HepG2 (cell line): ENCODE results near the gene ARHGAP35.

ENCODE experiments used
- MAFG ChIP-seq: sonication (generic); formaldehyde crosslinking; IDR thresholded peaks from 2 replicates; pipeline ENCODE4 v1.5.1; 2020; ENCODE audit warnings: mild to moderate bottlenecking, missing genetic modification reagents
- PCBP2 ChIP-seq: fragments of 200-400 bp; formaldehyde crosslinking; optimal IDR thresholded peaks from 2 replicates; pipeline ENCODE3; 2018; ENCODE audit warnings: low read length, low read depth; ENCODE audit not compliant: poor library complexity, severe bottlenecking
- SIN3A ChIP-seq: IDR thresholded peaks from 2 replicates; pipeline ENCODE4 v1.6.1; 2011; ENCODE audit warnings: low read depth, mild to moderate bottlenecking, control low read depth, low read length, borderline replicate concordance
- STAT6 ChIP-seq: sonication (generic); formaldehyde crosslinking; IDR thresholded peaks from 2 replicates; pipeline ENCODE4 v1.4.0; 2020; ENCODE audit warnings: missing genetic modification reagents, mild to moderate bottlenecking, borderline replicate concordance
- ZNF362 ChIP-seq: sonication (generic); formaldehyde crosslinking; IDR thresholded peaks from 2 replicates; pipeline ENCODE4 v1.4.0; 2020; ENCODE audit warnings: missing genetic modification reagents, mild to moderate bottlenecking, borderline replicate concordance
- TF ChIP-seq, protein P1 (sequence below): IDR thresholded peaks from 2 replicates; pipeline ENCODE4 v1.6.1; 2016; ENCODE audit warnings: missing compliant biosample characterization, missing genetic modification reagents, borderline replicate concordance

GRCh38 chr19:46875657-46876056, 14.9 kb downstream of the ARHGAP35 start:
- no peak for TF ChIP-seq SIN3A
- TF ChIP-seq, protein P1, sequence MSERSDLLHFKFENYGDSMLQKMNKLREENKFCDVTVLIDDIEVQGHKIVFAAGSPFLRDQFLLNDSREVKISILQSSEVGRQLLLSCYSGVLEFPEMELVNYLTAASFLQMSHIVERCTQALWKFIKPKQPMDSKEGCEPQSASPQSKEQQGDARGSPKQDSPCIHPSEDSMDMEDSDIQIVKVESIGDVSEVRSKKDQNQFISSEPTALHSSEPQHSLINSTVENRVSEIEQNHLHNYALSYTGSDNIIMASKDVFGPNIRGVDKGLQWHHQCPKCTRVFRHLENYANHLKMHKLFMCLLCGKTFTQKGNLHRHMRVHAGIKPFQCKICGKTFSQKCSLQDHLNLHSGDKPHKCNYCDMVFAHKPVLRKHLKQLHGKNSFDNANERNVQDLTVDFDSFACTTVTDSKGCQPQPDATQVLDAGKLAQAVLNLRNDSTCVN = no peak
- no peak for TF ChIP-seq PCBP2
- TF ChIP-seq ZNF362 (CRISPR knock-in tag) = no peak
- no peak for TF ChIP-seq MAFG (CRISPR knock-in tag)
- no peak for TF ChIP-seq STAT6 (CRISPR knock-in tag)
